HG02840 (cell line): ENCODE results near the gene OST4.

ENCODE experiments used
- ATAC-seq: cut with Tn5 transposase; IDR thresholded peaks from one replicate; pipeline ENCODE4 v1.9.1; 2021; ENCODE audit warnings: mild to moderate bottlenecking, moderate library complexity, moderate number of reproducible peaks; ENCODE audit not compliant: unreplicated experiment, low FRiP score

The OST4 gene

DNA sequence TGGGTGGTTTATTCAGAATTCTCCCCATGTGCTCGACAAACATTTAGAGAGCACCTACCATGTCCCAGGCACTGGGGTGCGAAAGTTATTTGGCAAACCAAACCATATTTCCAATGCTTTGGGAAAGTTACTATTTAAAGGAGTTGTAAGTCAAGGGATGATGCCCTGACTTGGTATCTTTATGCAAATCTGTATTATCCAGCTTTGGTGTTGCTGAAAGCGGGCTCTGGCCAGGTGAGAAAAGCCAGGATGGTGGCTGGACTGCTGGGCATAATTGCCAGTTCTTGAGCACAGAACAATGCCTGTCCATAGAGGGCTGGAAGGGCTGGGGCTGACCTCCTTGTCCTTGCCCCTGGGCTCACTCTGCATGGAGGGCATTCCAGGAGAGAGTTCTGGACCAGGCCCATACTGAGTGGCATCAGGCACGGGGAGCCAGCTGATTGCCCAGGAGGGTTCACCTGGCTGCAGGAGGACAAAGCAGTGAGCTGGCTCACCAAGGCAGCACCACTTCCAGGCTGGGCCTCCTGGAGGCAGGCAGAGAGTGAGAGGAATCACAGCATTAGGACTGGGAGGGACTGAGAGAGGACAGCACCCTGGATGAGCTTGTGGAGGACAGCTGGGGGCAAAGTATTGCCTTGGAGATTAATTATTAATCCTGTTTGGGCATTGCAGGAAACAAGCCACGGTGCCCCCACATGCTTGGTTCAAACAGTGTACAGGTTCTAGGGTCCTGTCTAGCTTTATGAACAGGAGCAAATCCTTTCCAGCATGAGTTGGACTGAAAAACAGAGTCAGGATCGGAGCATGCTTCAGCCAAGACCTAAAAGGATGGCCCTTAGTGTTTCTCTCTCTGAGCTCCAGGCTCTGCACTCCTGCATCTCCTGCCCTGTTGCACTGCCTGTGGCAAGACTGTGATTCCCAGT, 22.2 kb upstream of the OST4 start:
- no peak for ATAC-seq

DNA sequence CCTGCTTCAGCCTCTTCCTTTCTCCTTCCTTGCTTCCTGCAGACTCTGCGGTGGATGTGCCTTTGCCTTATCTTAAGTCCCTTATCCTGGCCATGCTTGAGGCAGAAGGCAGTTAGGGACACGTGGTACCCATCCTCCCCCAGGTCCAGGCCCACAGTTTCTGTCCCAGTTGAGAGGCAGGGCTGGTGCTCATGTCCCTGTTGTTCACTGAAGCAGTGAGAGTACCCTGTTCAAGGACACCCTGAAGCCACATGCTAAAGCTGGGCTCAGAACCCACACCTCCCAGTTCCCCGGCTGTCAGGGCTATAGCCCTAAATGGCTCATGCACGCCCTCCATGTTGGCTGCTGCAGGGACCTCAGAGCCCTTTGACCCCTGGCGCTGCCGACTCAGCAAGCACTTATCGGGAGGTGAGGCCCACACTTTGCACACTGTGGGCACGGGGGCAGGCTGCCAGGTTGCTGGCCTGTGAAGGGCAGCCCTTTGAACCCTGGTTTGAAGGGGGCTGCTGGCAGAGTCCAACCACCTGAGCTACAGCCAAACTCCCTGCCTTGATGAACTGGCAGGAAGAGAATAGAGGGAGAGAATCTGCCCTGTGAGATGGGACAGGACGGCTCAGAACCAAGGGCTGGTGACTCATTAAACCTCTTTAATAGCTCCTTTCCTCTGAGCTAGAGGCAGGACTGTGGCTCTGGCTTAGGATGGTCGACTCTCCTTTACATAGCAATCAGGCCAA, 21.4 kb upstream of the OST4 start:
- no peak for ATAC-seq

GRCh38 chr2:27091746-27092695, 20.6 kb upstream of the OST4 start:
- ATAC-seq, result no peak

- no peak for ATAC-seq
Measured at GRCh38 chr2:27089111-27089954, 17.9 kb upstream of the OST4 start.

DNA sequence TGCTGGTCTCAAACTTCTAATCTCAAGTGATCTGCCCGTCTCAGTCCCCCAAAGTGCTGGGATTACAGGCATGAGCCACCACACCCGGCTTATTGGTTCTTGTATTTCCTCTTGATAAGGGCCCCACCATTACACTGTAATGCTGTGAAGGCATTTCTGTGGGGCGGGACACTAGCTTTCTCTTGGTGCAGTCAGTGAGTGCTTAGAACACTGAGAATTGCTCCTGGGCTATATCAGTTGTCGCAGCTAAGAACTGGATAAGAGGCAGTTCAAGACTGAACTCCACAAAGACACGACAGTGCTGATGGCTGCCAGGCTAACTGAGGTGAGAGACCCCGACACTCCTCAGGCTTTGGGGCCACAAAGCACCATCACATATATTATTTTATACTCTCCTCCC, 17.2 kb upstream of the OST4 start:
- ATAC-seq, result no peak

- no peak for ATAC-seq
Measured at GRCh38 chr2:27087823-27088410, 16.5 kb upstream of the OST4 start.

- peak; percentile 12 for ATAC-seq
Measured at GRCh38 chr2:27086724-27087593, 15.5 kb upstream of the OST4 start, which contains the start of gene KHK. KHK (plus strand) TSS chr2:27086772; CDS start chr2:27087260, 488 bp downstream.

DNA sequence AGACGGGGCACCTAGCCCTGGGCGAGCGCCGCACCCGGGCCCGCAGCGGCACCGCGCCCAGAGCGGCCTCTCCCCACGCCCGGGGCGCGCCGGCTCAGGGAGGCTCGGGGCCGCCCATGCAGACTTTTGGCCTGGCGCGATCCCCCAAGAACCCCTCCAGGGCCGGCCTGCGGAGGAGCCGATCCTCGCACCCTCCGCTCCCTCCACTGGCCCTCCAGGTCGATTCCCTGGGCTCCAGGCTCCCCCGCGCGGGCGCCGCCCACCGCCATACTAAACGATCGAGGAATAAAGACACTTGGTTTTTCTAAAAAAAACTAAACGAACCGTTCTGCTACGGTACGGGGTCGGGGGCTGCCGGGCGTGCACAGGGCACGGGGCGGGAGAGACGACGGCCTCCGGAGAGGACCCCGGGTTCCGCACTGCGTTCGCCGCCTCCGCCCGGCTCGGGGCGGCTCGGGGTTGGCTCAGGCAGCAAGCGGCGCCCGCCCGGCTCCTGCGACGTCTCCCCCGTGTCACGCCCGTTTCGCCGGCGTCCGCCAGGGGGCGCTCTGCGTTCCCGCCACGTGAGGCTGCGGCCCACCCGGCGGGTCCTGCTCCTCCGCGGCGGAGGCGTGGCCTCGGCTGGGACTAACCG, 14.8 kb upstream of the OST4 start:
- peak; percentile 74 for ATAC-seq

- peak; percentile 4 for ATAC-seq
Measured at GRCh38 chr2:27085673-27086089, 14.2 kb upstream of the OST4 start.

GRCh38 chr2:27085062-27085672, 13.7 kb upstream of the OST4 start:
- ATAC-seq, result no peak

DNA sequence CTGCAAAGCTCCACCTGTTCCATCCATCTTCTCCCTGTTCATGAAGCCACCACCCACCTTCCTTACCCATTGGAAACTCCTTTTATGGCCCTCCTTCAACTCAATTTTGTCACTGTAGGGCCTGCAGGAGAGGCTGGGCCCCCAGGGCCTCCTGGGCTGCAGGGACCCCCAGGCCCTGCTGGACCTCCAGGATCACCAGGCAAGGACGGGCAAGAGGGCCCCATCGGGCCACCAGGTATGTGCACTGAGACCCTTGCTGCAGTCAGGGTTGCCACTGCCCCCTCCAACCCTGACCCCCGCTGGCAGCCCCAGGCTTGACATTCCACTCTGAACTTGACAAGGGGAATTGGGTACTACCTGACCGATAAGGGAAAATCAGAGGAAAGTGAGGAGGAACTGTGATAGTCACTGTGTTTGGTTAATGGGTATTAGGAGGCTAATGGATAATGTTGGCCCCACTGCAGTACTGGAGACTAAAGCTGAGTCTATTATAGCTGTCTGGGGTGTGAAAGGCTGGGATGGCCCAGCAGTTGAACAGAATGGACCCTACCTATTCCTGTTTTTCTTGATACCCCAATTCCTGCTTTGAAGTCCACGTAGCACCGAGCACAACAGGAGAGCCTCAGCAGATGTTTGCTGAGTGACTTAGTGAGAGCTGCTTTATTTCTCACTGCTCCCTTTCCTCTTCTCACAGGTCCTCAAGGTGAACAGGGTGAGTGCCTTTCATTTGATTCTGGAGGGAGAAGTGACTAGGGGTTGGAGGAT, 13.0 kb upstream of the OST4 start:
- no peak for ATAC-seq

- no peak for ATAC-seq
Measured at GRCh38 chr2:27083410-27084296, 12.2 kb upstream of the OST4 start.

DNA sequence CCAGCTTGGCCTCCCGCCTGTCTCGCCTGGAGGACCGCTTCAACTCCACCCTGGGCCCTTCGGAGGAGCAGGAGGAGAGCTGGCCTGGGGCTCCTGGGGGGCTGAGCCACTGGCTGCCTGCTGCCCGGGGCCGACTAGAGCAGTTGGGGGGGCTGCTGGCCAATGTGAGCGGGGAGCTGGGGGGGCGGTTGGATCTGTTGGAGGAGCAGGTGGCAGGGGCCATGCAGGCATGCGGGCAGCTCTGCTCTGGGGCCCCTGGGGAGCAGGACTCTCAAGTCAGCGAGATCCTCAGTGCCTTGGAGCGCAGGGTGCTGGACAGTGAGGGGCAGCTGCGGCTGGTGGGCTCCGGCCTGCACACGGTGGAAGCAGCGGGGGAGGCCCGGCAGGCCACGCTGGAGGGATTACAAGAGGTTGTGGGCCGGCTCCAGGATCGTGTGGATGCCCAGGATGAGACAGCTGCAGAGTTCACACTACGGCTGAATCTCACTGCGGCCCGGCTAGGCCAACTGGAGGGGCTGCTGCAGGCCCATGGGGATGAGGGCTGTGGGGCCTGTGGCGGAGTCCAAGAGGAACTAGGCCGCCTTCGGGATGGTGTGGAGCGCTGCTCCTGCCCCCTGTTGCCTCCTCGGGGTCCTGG, 11.4 kb upstream of the OST4 start:
- ATAC-seq, result no peak

GRCh38 chr2:27081984-27082772, 10.7 kb upstream of the OST4 start:
- no peak for ATAC-seq

GRCh38 chr2:27080603-27080936, 9.1 kb upstream of the OST4 start:
- ATAC-seq, result no peak
